ENCODE data around the gene LMF1.

DNA sequence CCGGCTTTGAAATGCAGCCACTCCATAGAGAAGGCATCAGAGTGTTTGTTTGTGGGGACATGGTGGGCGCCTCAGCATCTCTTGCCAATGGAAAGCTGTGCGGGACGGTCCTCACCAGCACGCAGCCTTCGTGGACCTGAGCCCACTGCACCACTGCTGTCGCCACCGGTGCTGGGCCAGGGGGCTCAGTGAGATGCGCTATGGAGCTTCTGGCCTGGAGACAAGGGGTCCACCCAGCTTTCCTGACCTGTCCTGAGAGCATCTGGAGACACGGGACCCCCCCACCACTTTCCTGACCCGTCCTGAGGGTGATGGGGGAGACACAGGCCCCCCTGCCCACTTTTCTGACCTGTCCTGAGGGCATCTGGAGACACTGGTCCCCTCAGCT is 79.4 kb downstream of the LMF1 start:
- TF ChIP-seq POLR2AphosphoS5 (IDR thresholded peaks at IDR 0.05; ENCODE audit: low read depth, low read length), result no peak
- TF ChIP-seq, protein P1, sequence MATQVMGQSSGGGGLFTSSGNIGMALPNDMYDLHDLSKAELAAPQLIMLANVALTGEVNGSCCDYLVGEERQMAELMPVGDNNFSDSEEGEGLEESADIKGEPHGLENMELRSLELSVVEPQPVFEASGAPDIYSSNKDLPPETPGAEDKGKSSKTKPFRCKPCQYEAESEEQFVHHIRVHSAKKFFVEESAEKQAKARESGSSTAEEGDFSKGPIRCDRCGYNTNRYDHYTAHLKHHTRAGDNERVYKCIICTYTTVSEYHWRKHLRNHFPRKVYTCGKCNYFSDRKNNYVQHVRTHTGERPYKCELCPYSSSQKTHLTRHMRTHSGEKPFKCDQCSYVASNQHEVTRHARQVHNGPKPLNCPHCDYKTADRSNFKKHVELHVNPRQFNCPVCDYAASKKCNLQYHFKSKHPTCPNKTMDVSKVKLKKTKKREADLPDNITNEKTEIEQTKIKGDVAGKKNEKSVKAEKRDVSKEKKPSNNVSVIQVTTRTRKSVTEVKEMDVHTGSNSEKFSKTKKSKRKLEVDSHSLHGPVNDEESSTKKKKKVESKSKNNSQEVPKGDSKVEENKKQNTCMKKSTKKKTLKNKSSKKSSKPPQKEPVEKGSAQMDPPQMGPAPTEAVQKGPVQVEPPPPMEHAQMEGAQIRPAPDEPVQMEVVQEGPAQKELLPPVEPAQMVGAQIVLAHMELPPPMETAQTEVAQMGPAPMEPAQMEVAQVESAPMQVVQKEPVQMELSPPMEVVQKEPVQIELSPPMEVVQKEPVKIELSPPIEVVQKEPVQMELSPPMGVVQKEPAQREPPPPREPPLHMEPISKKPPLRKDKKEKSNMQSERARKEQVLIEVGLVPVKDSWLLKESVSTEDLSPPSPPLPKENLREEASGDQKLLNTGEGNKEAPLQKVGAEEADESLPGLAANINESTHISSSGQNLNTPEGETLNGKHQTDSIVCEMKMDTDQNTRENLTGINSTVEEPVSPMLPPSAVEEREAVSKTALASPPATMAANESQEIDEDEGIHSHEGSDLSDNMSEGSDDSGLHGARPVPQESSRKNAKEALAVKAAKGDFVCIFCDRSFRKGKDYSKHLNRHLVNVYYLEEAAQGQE (IDR thresholded peaks at IDR 0.05; ENCODE audit: insufficient read depth in 1 of 2, low read depth in 2 of 2, low read length in 2 of 2), result no peak
- no peak for TF ChIP-seq TAF1 (IDR thresholded peaks at IDR 0.05; ENCODE audit: borderline replicate concordance, insufficient read depth, low read length)
- TF ChIP-seq SIN3A (IDR thresholded peaks at IDR 0.05; ENCODE audit: borderline replicate concordance, insufficient read depth, low read length), result no peak

Data from PFSK-1 (cell line).